ENCODE measurements around the gene ZNF568.

The ZNF568 gene

GRCh38 chr19:36915992-36916830, at the start of gene ZNF568, which contains the start of gene ZNF829:
ZNF568 (plus strand) TSS chr19:36916332; CDS start chr19:36922771, 6,439 bp downstream.
ZNF829 (minus strand) TSS chr19:36916291; CDS start chr19:36915167, 1,124 bp downstream.
- DNase-seq: peak; percentile 95

GRCh38 chr19:36876993-36877938, 38.9 kb upstream of the ZNF568 start:
- DNase-seq: no peak

- DNase-seq: no peak
Observed at GRCh38 chr19:36891768-36892357, 24.3 kb upstream of the ZNF568 start.

- DNase-seq: no peak
Observed at GRCh38 chr19:36894849-36895383, 21.2 kb upstream of the ZNF568 start.

GRCh38 chr19:36898422-36898821, 17.7 kb upstream of the ZNF568 start:
- DNase-seq: no peak

GRCh38 chr19:36916991-36917390, 859 bp downstream of the ZNF568 start:
- DNase-seq: no peak

- no peak for DNase-seq
Observed at GRCh38 chr19:36918090-36918489, 2.0 kb downstream of the ZNF568 start.

GRCh38 chr19:36931684-36932083, 15.6 kb downstream of the ZNF568 start:
- no peak for DNase-seq

- DNase-seq: no peak
Observed at GRCh38 chr19:36939153-36939552, 23.0 kb downstream of the ZNF568 start.

GRCh38 chr19:36950335-36951119, 34.4 kb downstream of the ZNF568 start:
- no peak for DNase-seq

GRCh38 chr19:36962346-36962745, 46.2 kb downstream of the ZNF568 start:
- DNase-seq: no peak

GRCh38 chr19:36963280-36963679, 47.1 kb downstream of the ZNF568 start:
- no peak for DNase-seq

GRCh38 chr19:36972571-36972970, 56.4 kb downstream of the ZNF568 start:
- DNase-seq: peak; percentile 46

- DNase-seq: no peak
Observed at GRCh38 chr19:36973021-36973843, 57.1 kb downstream of the ZNF568 start.

GRCh38 chr19:36973844-36974195, 57.7 kb downstream of the ZNF568 start:
- no peak for DNase-seq

GRCh38 chr19:36986131-36986530, 70.0 kb downstream of the ZNF568 start:
- no peak for DNase-seq

GRCh38 chr19:36986601-36987000, 70.5 kb downstream of the ZNF568 start:
- DNase-seq: no peak

- DNase-seq: no peak
Observed at GRCh38 chr19:36987091-36987490, 71.0 kb downstream of the ZNF568 start.

GRCh38 chr19:36997152-36997842, 81.2 kb downstream of the ZNF568 start:
- DNase-seq: no peak

- DNase-seq: no peak
Observed at GRCh38 chr19:36997843-36998235, 81.7 kb downstream of the ZNF568 start.

- DNase-seq: no peak
Observed at GRCh38 chr19:36999313-36999712, 83.2 kb downstream of the ZNF568 start.

All from islet precursor cell (in vitro differentiated cells).